Chondrocyte (in vitro differentiated cells): ENCODE results near the gene HAGH. TPM values are rescaled to one million over a fixed set of nuclear protein-coding genes. Genes with fewer than 3 reads are reported as not detected.

ENCODE experiments used
- DNase-seq: peaks from one replicate; pipeline ENCODE4 v3.0.0; 2021; ENCODE audit warnings: mixed read lengths, low spot score
- H3K27ac Mint-ChIP-seq: one replicate; pipeline ENCODE4 v1.8.0; 2021; ENCODE audit warnings: mild to moderate bottlenecking, moderate library complexity, mixed read lengths; ENCODE audit not compliant: unreplicated experiment
- H3K27me3 Mint-ChIP-seq: 2 replicates; pipeline ENCODE4 v1.8.0; 2021; ENCODE audit warnings: low read depth, mixed read lengths
- H3K36me3 Mint-ChIP-seq: 2 replicates; pipeline ENCODE4 v1.8.0; 2021; ENCODE audit warnings: low read depth, mixed read lengths
- H3K4me1 Mint-ChIP-seq: 2 replicates; pipeline ENCODE4 v1.8.0; 2021; ENCODE audit warnings: low read depth, mild to moderate bottlenecking, mixed read lengths
- H3K4me3 Mint-ChIP-seq: one replicate; pipeline ENCODE4 v1.8.0; 2021; ENCODE audit warnings: mild to moderate bottlenecking, moderate library complexity, mixed read lengths; ENCODE audit not compliant: unreplicated experiment
- H3K9me3 Mint-ChIP-seq: 2 replicates; pipeline ENCODE4 v1.8.0; 2021; ENCODE audit warnings: low read depth, mixed read lengths
- total RNA-seq: library from RNA; stranded (reverse); gene quantifications from 3 replicates; pipeline ENCODE4 v1.2.1, GENCODE V29; 2021
- TF ChIP-seq, protein P1 (sequence below): fragments of 200-600 bp; sonication (generic); IDR thresholded peaks from 2 replicates; pipeline ENCODE4 v1.5.0; 2021; ENCODE audit warnings: antibody characterized with exemption, mild to moderate bottlenecking, moderate library complexity

Gene HAGH
- total RNA-seq, 1 donor from 2014 or later, result 55.1 TPM

DNA sequence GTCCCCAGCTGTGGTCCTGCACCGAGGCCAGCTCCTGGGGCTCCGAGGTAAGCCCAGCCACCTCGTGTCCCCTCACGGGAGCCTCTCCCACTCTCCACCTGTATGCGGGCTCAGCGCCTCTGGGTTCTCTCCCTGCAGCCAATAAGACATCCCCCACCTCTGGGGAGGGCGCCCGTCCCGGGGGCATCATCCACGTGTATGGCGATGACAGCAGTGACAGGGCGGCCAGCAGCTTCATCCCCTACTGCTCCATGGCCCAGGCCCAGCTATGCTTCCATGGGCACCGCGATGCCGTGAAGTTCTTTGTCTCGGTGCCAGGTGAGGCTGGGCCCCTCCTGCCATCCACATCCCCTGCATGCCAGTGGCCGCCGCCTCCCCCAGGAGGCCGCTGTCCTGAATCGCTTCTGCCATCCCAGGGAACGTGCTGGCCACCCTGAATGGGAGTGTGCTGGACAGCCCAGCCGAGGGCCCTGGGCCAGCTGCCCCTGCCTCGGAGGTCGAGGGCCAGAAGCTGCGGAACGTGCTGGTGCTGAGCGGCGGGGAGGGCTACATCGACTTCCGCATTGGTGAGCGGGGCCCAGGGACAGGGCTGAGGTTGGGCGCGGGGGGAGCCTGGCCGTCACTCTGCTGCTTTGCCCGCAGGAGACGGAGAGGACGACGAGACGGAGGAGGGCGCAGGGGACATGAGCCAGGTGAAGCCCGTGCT is 58.4 kb downstream of the HAGH start:
- H3K27me3 Mint-ChIP-seq, result no peaks in the 10 kb centered on the region
- no peak overlapping the region for H3K27ac Mint-ChIP-seq
- H3K36me3 Mint-ChIP-seq, result peaks cover 4% of the 10 kb centered on the region

GRCh38 chr16:1767116-1767994 is 59.3 kb downstream of the HAGH start:
- Mint-ChIP-seq H3K4me3 (no peak overlapping the region), H3K4me1 (peaks cover 15% of the 10 kb centered on the region), H3K9me3 (no peaks in the 10 kb centered on the region), H3K27ac (no peak overlapping the region), H3K36me3 (peaks cover 4% of the 10 kb centered on the region), H3K27me3 (no peaks in the 10 kb centered on the region)
- no peak for DNase-seq
- TF ChIP-seq, protein P1, sequence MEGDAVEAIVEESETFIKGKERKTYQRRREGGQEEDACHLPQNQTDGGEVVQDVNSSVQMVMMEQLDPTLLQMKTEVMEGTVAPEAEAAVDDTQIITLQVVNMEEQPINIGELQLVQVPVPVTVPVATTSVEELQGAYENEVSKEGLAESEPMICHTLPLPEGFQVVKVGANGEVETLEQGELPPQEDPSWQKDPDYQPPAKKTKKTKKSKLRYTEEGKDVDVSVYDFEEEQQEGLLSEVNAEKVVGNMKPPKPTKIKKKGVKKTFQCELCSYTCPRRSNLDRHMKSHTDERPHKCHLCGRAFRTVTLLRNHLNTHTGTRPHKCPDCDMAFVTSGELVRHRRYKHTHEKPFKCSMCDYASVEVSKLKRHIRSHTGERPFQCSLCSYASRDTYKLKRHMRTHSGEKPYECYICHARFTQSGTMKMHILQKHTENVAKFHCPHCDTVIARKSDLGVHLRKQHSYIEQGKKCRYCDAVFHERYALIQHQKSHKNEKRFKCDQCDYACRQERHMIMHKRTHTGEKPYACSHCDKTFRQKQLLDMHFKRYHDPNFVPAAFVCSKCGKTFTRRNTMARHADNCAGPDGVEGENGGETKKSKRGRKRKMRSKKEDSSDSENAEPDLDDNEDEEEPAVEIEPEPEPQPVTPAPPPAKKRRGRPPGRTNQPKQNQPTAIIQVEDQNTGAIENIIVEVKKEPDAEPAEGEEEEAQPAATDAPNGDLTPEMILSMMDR, result no peak

More for the DNA sequence above, 58.4 kb downstream of the HAGH start:
- Mint-ChIP-seq H3K4me1 (peaks cover 15% of the 10 kb centered on the region), H3K9me3 (no peaks in the 10 kb centered on the region), H3K4me3 (no peak overlapping the region)
- DNase-seq, result no peak
- TF ChIP-seq, protein P1, result no peak

DNA sequence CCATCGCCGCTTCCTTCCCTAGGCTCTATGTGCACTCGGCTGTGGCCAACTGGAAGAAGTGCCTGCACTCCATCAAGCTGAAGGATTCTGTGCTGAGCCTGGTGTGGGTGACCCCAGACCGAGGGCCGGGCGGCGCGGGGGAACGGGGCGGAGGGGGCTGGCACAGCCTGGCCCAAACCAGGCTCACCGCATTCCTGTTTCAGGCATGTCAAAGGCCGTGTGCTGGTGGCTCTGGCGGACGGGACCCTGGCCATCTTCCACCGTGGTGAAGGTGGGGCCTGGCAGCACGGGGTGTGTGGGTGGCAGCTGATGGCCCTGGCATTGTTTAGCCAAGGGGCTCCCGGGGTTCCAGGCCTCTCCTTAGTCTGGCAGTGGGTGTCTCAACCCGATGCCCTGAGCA is 59.9 kb downstream of the HAGH start:
- DNase-seq, result no peak
- peaks cover 2% of the 10 kb centered on the region for H3K36me3 Mint-ChIP-seq
- no peak overlapping the region for H3K4me3 Mint-ChIP-seq
- no peaks in the 10 kb centered on the region for H3K27me3 Mint-ChIP-seq
- no peak overlapping the region for H3K27ac Mint-ChIP-seq
- TF ChIP-seq, protein P1, result no peak
- no peaks in the 10 kb centered on the region for H3K9me3 Mint-ChIP-seq
- peaks cover 9% of the 10 kb centered on the region for H3K4me1 Mint-ChIP-seq

DNA sequence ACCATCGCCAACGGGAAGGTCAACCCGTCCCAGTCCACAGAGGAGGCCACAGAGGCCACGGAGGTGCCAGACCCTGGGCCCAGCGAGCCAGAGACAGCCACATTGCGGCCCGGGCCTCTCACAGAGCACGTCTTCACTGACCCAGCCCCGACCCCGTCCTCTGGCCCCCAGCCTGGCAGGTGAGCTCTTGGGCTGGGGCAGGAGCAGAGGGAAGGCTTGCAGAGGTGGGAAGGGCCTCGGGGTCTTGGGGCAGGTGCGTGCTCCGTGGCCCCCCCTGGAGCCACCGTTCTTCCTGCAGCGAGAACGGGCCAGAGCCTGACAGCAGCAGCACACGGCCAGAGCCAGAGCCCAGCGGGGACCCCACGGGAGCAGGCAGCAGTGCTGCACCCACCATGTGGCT is 60.4 kb downstream of the HAGH start:
- no peak for DNase-seq
- H3K4me1 Mint-ChIP-seq, result peaks cover 8% of the 10 kb centered on the region
- peaks cover 5% of the 10 kb centered on the region for H3K36me3 Mint-ChIP-seq
- no peak overlapping the region for H3K4me3 Mint-ChIP-seq
- TF ChIP-seq, protein P1, result no peak
- H3K27ac Mint-ChIP-seq, result no peak overlapping the region
- H3K9me3 Mint-ChIP-seq, result no peaks in the 10 kb centered on the region
- no peaks in the 10 kb centered on the region for H3K27me3 Mint-ChIP-seq

DNA sequence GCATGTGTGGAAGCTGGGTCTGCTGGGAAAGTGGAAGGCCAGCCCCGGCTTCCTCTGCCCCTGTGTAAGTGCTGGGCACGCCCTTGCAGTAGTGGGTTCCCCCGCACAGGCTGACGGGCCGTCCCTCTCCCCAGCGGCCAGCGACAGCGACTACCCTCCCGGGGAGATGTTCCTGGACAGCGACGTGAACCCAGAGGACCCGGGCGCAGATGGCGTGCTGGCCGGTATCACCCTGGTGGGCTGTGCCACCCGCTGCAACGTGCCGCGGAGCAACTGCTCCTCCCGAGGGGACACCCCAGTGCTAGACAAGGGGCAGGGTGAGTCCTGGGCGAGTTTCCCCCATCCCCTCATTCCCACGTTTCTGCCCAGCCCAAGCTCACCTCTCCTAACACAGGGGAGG is 60.8 kb downstream of the HAGH start:
- no peak overlapping the region for H3K4me3 Mint-ChIP-seq
- peaks cover 6% of the 10 kb centered on the region for H3K36me3 Mint-ChIP-seq
- no peak overlapping the region for H3K27ac Mint-ChIP-seq
- H3K27me3 Mint-ChIP-seq, result no peaks in the 10 kb centered on the region
- no peaks in the 10 kb centered on the region for H3K9me3 Mint-ChIP-seq
- peaks cover 8% of the 10 kb centered on the region for H3K4me1 Mint-ChIP-seq
- no peak for DNase-seq
- TF ChIP-seq, protein P1, result no peak
